Esophagus (tissue), 2 donors: ENCODE data around the gene USB1. TPM values are rescaled to one million over a fixed set of nuclear protein-coding genes. Genes with fewer than 3 reads are reported as not detected.

Experiments used
- H3K27ac ChIP-seq, 2 donors: one replicate each; pipeline ENCODE4 v1.5.1; 2013; ENCODE audit warnings: low read depth in 2 of 2, mild to moderate bottlenecking in 2 of 2, inconsistent platforms in 1 of 2, low read length in 1 of 2, moderate library complexity in 1 of 2
- H3K27me3 ChIP-seq, 2 donors: one replicate each; pipeline ENCODE4 v1.6.1; 2013; ENCODE audit warnings: low read length in 2 of 2, control low read depth in 1 of 2, mild to moderate bottlenecking in 1 of 2; ENCODE audit not compliant: insufficient read depth in 2 of 2, control insufficient read depth in 1 of 2
- H3K36me3 ChIP-seq, 2 donors: one replicate each; pipeline ENCODE4 v1.6.1; 2013; ENCODE audit warnings: low read length in 1 of 2; ENCODE audit not compliant: control insufficient read depth in 2 of 2, insufficient read depth in 2 of 2
- H3K4me1 ChIP-seq, 2 donors: one replicate each; pipeline ENCODE4 v1.6.1; 2013; ENCODE audit warnings: low read length in 1 of 2; ENCODE audit not compliant: control insufficient read depth in 2 of 2, insufficient read depth in 2 of 2
- H3K4me3 ChIP-seq, 2 donors: one replicate each; pipeline ENCODE4 v1.5.1; 2013; ENCODE audit warnings: low read length in 2 of 2, mild to moderate bottlenecking in 2 of 2, low read depth in 1 of 2, moderate library complexity in 1 of 2
- H3K9me3 ChIP-seq, 2 donors: one replicate each; pipeline ENCODE4 v1.6.1; 2013; ENCODE audit warnings: mild to moderate bottlenecking in 2 of 2, low read depth in 1 of 2, low read length in 1 of 2, moderate library complexity in 1 of 2; ENCODE audit not compliant: control insufficient read depth in 2 of 2, insufficient read depth in 1 of 2
- WGBS, 2 donors: extraction: QIAGEN DNeasy Blood & Tissue Kit; methylation state at CpG; one replicate each; pipeline ENCODE4 v1.1.7; 2013; 5-methylcytosine and 5-hydroxymethylcytosine counted together
- polyA plus RNA-seq, 2 donors: library from polyadenylated mRNA; stranded (reverse); fragments of 200-250 nt; gene quantifications; one replicate each; pipeline ENCODE4 v1.2.3, GENCODE V29; 2013
- donor health status: healthy with polysubstance abuse.
- donor health status: Bipolar disorder and iron deficiency.

Gene USB1
- polyA plus RNA-seq, 2 donors, result 8.5 to 15.8 TPM

- 88 to 90% methylated on average over 3 of the region's 3 CpGs for WGBS, 2 donors
- Histone ChIP-seq H3K4me1 (no peaks in the 10 kb centered on the region), H3K4me3 (no peak overlapping the region), H3K27ac (no peak overlapping the region), H3K9me3 (no peaks in the 10 kb centered on the region), H3K27me3 (no peaks in the 10 kb centered on the region), H3K36me3 (peaks cover 4 to 21% of the 10 kb centered on the region in 2 donors)
These were observed 10.4 kb downstream of the USB1 start for GRCh38 chr16:58011652-58012051.

- H3K9me3 ChIP-seq, result no peaks in the 10 kb centered on the region
- H3K4me1 ChIP-seq, result no peaks in the 10 kb centered on the region
- H3K4me3 ChIP-seq, result no peak overlapping the region
- WGBS, 2 donors, result 82 to 85% methylated on average over 9 of the region's 9 CpGs
- no peak overlapping the region for H3K27ac ChIP-seq
- H3K27me3 ChIP-seq, result no peaks in the 10 kb centered on the region
- H3K36me3 ChIP-seq, result peaks cover 4 to 21% of the 10 kb centered on the region in 2 donors
These were observed 11.3 kb downstream of the USB1 start for GRCh38 chr16:58012481-58012880.

DNA sequence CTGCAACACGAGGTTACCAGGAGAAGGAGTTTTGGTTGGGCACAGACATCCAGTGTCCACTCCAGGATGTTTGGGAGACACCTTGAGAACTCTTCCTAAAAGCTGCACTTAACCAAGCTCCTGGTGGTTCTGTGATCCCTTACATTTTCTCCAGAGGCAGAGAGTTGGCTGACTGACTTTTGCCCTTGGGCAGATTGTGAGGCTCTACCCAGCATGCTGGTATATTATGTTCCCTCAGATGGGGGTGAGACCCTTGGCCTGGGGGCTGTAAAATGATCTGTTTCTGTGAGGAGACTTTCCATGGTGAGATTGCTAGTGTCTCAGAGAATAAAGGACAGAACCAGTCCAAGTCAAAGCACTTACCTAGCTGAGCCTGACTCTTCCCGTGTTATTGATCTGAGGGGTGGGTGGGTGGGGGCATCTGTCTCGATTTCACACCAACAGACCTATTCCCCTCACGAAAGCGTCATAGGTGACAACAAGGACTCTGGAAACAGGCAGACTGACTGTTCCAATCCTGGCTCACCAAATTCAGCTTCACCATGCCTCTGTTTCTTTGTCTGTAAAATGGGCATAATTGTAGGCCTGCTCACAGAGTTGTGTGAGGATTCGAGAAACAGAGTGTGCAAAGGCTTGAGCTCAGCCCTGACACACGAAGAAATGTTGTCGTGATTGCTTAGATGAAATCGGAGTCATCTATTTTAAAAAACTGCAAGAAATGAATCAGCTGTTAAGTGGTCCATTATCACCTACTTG, 12.2 kb downstream of the USB1 start:
- no peaks in the 10 kb centered on the region for H3K9me3 ChIP-seq
- no peaks in the 10 kb centered on the region for H3K4me1 ChIP-seq
- H3K4me3 ChIP-seq, result no peak overlapping the region
- H3K27ac ChIP-seq, result no peak overlapping the region
- H3K36me3 ChIP-seq, result peaks cover 4 to 21% of the 10 kb centered on the region in 2 donors
- H3K27me3 ChIP-seq, result no peaks in the 10 kb centered on the region
- WGBS, 2 donors, result 85 to 89% methylated on average over 9 of the region's 9 CpGs

- Histone ChIP-seq H3K4me3 (no peak overlapping the region), H3K9me3 (no peaks in the 10 kb centered on the region), H3K27me3 (no peaks in the 10 kb centered on the region), H3K36me3 (peaks cover 4 to 14% of the 10 kb centered on the region in 2 donors), H3K27ac (no peak overlapping the region), H3K4me1 (peaks cover 0 to 3% of the 10 kb centered on the region in 2 donors)
- WGBS, 2 donors, result 68% methylated on average over 12 of the region's 12 CpGs
These were observed 15.7 kb downstream of the USB1 start for GRCh38 chr16:58016840-58017446.

GRCh38 chr16:58018803-58019202, 17.6 kb downstream of the USB1 start:
- no peak overlapping the region for H3K4me3 ChIP-seq
- H3K36me3 ChIP-seq, result peaks cover 0 to 8% of the 10 kb centered on the region in 2 donors

DNA sequence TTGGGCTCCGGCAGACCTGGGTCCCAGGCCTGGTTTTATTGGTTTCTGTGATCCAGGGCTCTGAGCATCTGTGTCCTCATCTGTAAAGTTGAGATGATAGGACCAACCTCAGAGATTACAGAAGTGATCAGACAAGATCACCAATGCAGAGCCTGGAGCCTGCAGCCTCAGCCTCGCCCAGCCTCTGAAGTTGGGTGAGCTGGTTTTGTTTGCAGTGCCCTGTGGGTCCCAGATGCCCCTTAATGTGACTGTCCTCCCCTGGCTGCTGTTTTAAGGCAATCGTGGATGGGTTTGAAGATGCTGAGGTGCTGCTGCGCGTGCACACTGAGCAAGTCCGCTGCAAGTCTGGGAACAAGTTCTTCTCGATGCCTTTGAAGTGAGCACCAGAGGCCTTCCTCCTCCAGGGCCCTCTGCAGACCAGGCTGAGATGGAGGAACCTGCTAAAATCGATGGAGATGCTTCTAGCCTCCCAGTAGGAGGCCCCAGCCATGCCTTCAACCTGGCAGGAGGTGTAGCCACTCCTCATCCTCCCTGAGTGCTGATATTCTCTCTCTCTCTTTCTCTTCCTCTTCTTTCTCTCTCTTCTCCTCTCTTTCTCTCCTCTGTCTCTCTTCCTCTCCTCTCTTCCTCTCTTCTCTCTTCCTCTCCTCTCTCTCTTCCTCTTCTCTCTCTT, 18.8 kb downstream of the USB1 start:
- peaks cover 0 to 8% of the 10 kb centered on the region in 2 donors for H3K36me3 ChIP-seq
- H3K4me3 ChIP-seq, result no peak overlapping the region
- no peak overlapping the region for H3K27ac ChIP-seq
- WGBS, 2 donors, result 79 to 81% methylated on average over 8 of the region's 8 CpGs
- peaks cover 0 to 8% of the 10 kb centered on the region in 2 donors for H3K4me1 ChIP-seq
- H3K9me3 ChIP-seq, result no peaks in the 10 kb centered on the region
- no peaks in the 10 kb centered on the region for H3K27me3 ChIP-seq

More at GRCh38 chr16:58018803-58019202, 17.6 kb downstream of the USB1 start:
- no peaks in the 10 kb centered on the region for H3K27me3 ChIP-seq
- WGBS, 2 donors, result 83 to 85% methylated on average over 7 of the region's 7 CpGs
- peaks cover 0 to 4% of the 10 kb centered on the region in 2 donors for H3K4me1 ChIP-seq
- no peaks in the 10 kb centered on the region for H3K9me3 ChIP-seq
- H3K27ac ChIP-seq, result no peak overlapping the region

DNA sequence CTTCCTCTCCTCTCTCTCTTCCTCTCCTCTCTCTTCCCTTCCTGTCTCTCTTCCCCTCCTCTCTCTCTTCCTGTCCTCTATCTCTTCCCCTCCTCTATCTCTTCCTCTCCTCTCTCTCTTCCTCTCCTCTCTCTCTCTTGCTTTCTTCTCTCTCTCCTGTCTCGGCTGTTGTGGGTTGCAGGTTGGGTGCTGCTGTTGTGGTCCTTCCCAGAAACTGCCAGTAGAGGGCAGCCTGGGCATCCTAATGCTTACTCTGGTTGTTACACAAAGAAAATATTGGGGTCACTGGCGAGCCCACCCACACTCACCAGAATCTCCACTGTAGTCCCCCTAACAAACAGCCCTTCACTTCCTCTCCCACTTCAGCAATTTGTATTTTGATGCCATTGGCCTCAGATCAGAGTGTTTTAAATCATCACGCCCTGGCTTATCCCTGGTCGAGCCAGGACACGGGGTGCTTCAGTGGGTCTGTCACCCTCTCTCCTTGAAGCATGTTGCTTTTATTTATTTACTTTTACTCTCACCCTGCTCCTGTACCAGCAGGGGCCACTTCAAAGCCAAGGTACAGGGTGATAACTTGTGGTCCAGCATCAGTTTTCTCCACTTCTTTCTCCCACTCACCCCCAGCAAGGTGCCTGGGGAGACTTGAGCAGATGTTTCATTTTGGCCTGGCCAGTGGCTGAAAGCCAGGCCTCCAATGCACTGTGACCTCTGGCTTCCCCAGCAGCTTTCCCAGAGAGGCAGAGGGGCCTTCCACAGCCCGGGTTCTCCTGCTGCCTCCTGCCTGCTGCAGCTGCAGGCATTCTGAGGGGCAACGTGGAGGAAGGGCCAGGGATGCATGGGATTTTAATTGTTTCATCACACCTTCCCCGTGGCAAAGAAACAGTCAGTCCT, 19.7 kb downstream of the USB1 start:
- Histone ChIP-seq H3K9me3 (no peaks in the 10 kb centered on the region), H3K27me3 (no peaks in the 10 kb centered on the region), H3K36me3 (peaks cover 0 to 8% of the 10 kb centered on the region in 2 donors), H3K27ac (no peak overlapping the region), H3K4me1 (peaks cover 0 to 9% of the 10 kb centered on the region in 2 donors), H3K4me3 (no peak overlapping the region)
- WGBS, 2 donors, result 53 to 58% methylated on average over 8 of the region's 8 CpGs

GRCh38 chr16:58021661-58022551, 20.7 kb downstream of the USB1 start:
- Histone ChIP-seq H3K27me3 (no peaks in the 10 kb centered on the region), H3K4me1 (peaks cover 4 to 11% of the 10 kb centered on the region in 2 donors), H3K27ac (peak overlapping the region in 1 of 2 donors; percentile 17), H3K9me3 (no peaks in the 10 kb centered on the region), H3K36me3 (peaks cover 0 to 8% of the 10 kb centered on the region in 2 donors), H3K4me3 (no peak overlapping the region)
- WGBS, 2 donors, result 68 to 72% methylated on average over 8 of the region's 8 CpGs
